Trophoblast cell (in vitro differentiated cells and primary cell): ENCODE results near the gene POU2AF1.

Experiments
- DNase-seq, 2 donors: peaks; one replicate each; pipeline ENCODE4 v3.0.0-alpha.2; 2016
- H2AFZ ChIP-seq: 2 replicates; pipeline ENCODE4 v1.6.1; 2013; ENCODE audit warnings: low read length, moderate library complexity, mild to moderate bottlenecking; ENCODE audit not compliant: insufficient read depth, poor library complexity
- H2AK5ac ChIP-seq: 2 replicates; pipeline ENCODE4 v1.6.1; 2013; ENCODE audit warnings: mild to moderate bottlenecking, low read length
- H2BK120ac ChIP-seq: 2 replicates; pipeline ENCODE4 v1.6.1; 2013; ENCODE audit warnings: low read length, mild to moderate bottlenecking, moderate library complexity; ENCODE audit not compliant: insufficient read depth, poor library complexity
- H2BK12ac ChIP-seq: 2 replicates; pipeline ENCODE4 v1.6.1; 2013; ENCODE audit warnings: mild to moderate bottlenecking, low read length, moderate library complexity
- H2BK5ac ChIP-seq: 2 replicates; pipeline ENCODE4 v1.6.1; 2013; ENCODE audit warnings: low read length, low read depth, moderate library complexity, mild to moderate bottlenecking; ENCODE audit not compliant: poor library complexity
- H3K14ac ChIP-seq: 2 replicates; pipeline ENCODE4 v1.6.1; 2013; ENCODE audit warnings: mild to moderate bottlenecking, low read length
- H3K18ac ChIP-seq: 2 replicates; pipeline ENCODE4 v1.6.1; 2013; ENCODE audit warnings: mild to moderate bottlenecking, low read length
- H3K23ac ChIP-seq: 2 replicates; pipeline ENCODE4 v1.6.1; 2013; ENCODE audit warnings: low read length
- H3K27ac ChIP-seq: 2 replicates; pipeline ENCODE4 v1.5.1; 2013; ENCODE audit warnings: low read depth, mild to moderate bottlenecking, inconsistent platforms, low read length, moderate library complexity
- H3K27me3 ChIP-seq: 2 replicates; pipeline ENCODE4 v1.6.1; 2013; ENCODE audit warnings: inconsistent platforms, mild to moderate bottlenecking, low read length, moderate library complexity; ENCODE audit not compliant: insufficient read depth
- H3K36me3 ChIP-seq, 2 experiments: 1 replicate in 1 of 2; 2 replicates in 1 of 2; pipeline ENCODE4 v1.6.1; 2013; ENCODE audit warnings: low read length in 2 of 2, mild to moderate bottlenecking in 2 of 2, moderate library complexity in 1 of 2; ENCODE audit not compliant: insufficient read depth in 2 of 2, control insufficient read depth in 1 of 2
- H3K4ac ChIP-seq: 2 replicates; pipeline ENCODE4 v1.6.1; 2013; ENCODE audit warnings: low read depth, mild to moderate bottlenecking, low read length, moderate library complexity
- H3K4me1 ChIP-seq, 2 experiments: 1 replicate in 1 of 2; 2 replicates in 1 of 2; pipeline ENCODE4 v1.6.1; 2013; ENCODE audit warnings: low read length in 2 of 2, mild to moderate bottlenecking in 2 of 2, moderate library complexity in 1 of 2; ENCODE audit not compliant: insufficient read depth in 2 of 2, control insufficient read depth in 1 of 2
- H3K4me2 ChIP-seq: 2 replicates; pipeline ENCODE4 v1.6.1; 2013; ENCODE audit warnings: inconsistent platforms, mild to moderate bottlenecking, low read length, moderate library complexity
- H3K4me3 ChIP-seq: 2 replicates; pipeline ENCODE4 v1.5.1; 2013; ENCODE audit warnings: mild to moderate bottlenecking, low read depth, low read length, inconsistent platforms
- H3K79me1 ChIP-seq: one replicate; pipeline ENCODE4 v1.6.1; 2013; ENCODE audit warnings: low read length
- H3K79me2 ChIP-seq: 2 replicates; pipeline ENCODE4 v1.6.1; 2013; ENCODE audit warnings: low read length, mild to moderate bottlenecking; ENCODE audit not compliant: control insufficient read depth, insufficient read depth, poor library complexity
- H3K9ac ChIP-seq: 2 replicates; pipeline ENCODE4 v1.6.1; 2013; ENCODE audit warnings: mild to moderate bottlenecking, low read length
- H3K9me3 ChIP-seq: 2 replicates; pipeline ENCODE4 v1.6.1; 2013; ENCODE audit warnings: low read depth, mild to moderate bottlenecking, control low read depth, inconsistent platforms, low read length; ENCODE audit not compliant: insufficient read depth
- H4K12ac ChIP-seq: 2 replicates; pipeline ENCODE4 v1.6.1; 2013; ENCODE audit warnings: low read depth, mild to moderate bottlenecking, low read length, moderate library complexity
- H4K8ac ChIP-seq: 2 replicates; pipeline ENCODE4 v1.6.1; 2013; ENCODE audit warnings: low read depth, mild to moderate bottlenecking, low read length, moderate library complexity
- H4K91ac ChIP-seq: one replicate; pipeline ENCODE4 v1.6.1; 2013; ENCODE audit warnings: low read depth, mild to moderate bottlenecking, low read length, moderate library complexity
- WGBS: extraction: QIAGEN DNeasy Blood & Tissue Kit; methylation state at CpG from one replicate; pipeline ENCODE4 v1.1.7; 2013; ENCODE audit warnings: missing lambda C conversion rate; ENCODE audit not compliant: insufficient read length, insufficient coverage; ENCODE audit errors: extremely low coverage; 5-methylcytosine and 5-hydroxymethylcytosine counted together

POU2AF1 gene

GRCh38 chr11:111354601-111354891 is 24.5 kb downstream of the POU2AF1 start:
- Histone ChIP-seq H3K79me1 (no peaks in the 10 kb centered on the region), H3K27me3 (no peaks in the 10 kb centered on the region), H3K27ac (no peak overlapping the region), H3K4ac (no peak overlapping the region), H4K12ac (no peak overlapping the region), H3K4me3 (no peak overlapping the region), H2BK120ac (no peak overlapping the region), H3K4me1 (peaks cover 0 to 12% of the 10 kb centered on the region in 2 experiments), H3K79me2 (no peaks in the 10 kb centered on the region), H3K23ac (no peak overlapping the region), H3K36me3 (no peaks in the 10 kb centered on the region), H2BK5ac (no peak overlapping the region), H3K9me3 (no peaks in the 10 kb centered on the region), H2BK12ac (no peak overlapping the region), H2AFZ (no peak overlapping the region), H3K9ac (no peak overlapping the region), H2AK5ac (no peak overlapping the region), H3K14ac (no peak overlapping the region), H4K8ac (no peak overlapping the region), H4K91ac (no peak overlapping the region), H3K18ac (no peak overlapping the region), H3K4me2 (no peak overlapping the region)
- no CpG with 5 or more reads among the region's 2 CpGs for whole genome bisulfite sequencing
- no peak for DNase-seq

- Histone ChIP-seq H3K4me2 (no peak overlapping the region), H3K79me1 (no peaks in the 10 kb centered on the region), H3K27me3 (no peaks in the 10 kb centered on the region), H2BK12ac (no peak overlapping the region), H2BK5ac (no peak overlapping the region), H2AFZ (no peak overlapping the region), H2AK5ac (no peak overlapping the region), H3K9ac (no peak overlapping the region), H3K9me3 (no peaks in the 10 kb centered on the region), H3K27ac (no peak overlapping the region), H4K91ac (no peak overlapping the region), H3K14ac (no peak overlapping the region), H3K23ac (no peak overlapping the region), H3K4me1 (peaks cover 0 to 12% of the 10 kb centered on the region in 2 experiments), H3K18ac (no peak overlapping the region), H3K4ac (no peak overlapping the region), H3K79me2 (no peaks in the 10 kb centered on the region), H4K12ac (no peak overlapping the region), H2BK120ac (no peak overlapping the region), H3K36me3 (no peaks in the 10 kb centered on the region), H4K8ac (no peak overlapping the region), H3K4me3 (no peak overlapping the region)
- DNase-seq = no peak
- 100% methylated on average over 1 of the region's 16 CpGs for WGBS
These were observed 25.1 kb downstream of the POU2AF1 start for GRCh38 chr11:111353776-111354600.

DNA sequence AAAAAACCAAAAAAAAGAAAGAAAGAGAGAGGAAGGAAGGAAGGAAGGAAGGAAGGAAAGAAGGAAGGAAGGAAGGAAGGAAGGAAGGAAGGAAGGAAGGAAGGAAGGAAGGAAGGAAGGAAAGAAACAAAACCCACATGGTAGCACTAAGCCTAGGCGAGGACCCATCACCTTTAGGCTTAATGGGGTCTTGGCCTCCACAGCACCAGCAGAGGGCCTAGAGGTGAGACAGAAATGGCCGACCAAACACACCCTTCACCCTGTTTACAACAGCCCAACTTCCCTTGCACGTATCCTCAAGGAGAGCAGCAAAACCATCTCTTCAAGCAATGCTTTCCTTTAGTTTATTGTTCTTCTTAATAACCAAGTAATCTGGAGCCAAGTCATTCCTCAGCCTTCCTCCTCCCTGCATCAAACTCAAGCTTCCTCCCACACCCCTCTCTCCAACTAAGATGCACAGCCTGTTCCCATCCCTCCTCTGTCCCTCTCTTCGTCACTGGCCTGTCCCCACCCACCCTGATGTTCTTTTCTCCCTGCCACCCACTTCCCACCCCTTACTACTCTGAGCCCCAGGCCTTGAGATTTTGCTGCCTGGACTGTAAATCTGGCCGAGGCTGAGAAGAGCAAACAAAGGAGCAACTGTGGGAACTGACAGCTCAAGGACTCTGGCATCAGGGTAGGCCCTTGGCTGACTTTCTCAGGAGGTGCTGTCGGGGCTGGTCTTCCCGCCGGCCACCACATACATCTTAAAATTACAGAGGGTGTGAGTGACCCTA is 26.0 kb downstream of the POU2AF1 start:
- H3K18ac ChIP-seq = no peak overlapping the region
- H3K79me2 ChIP-seq = no peaks in the 10 kb centered on the region
- H2BK5ac ChIP-seq = no peak overlapping the region
- no peak overlapping the region for H3K14ac ChIP-seq
- H3K23ac ChIP-seq = no peak overlapping the region
- no peak overlapping the region for H4K8ac ChIP-seq
- H2AK5ac ChIP-seq = no peak overlapping the region
- no CpG with 5 or more reads among the region's 8 CpGs for WGBS
- no peak overlapping the region for H2BK120ac ChIP-seq
- no peak overlapping the region for H3K4me2 ChIP-seq
- no peak overlapping the region for H3K9ac ChIP-seq
- H4K91ac ChIP-seq = no peak overlapping the region
- H3K9me3 ChIP-seq = no peaks in the 10 kb centered on the region
- peak overlapping the region; percentile 26 for H3K4me3 ChIP-seq
- no peaks in the 10 kb centered on the region for H3K36me3 ChIP-seq
- H3K27ac ChIP-seq = no peak overlapping the region
- H2AFZ ChIP-seq = no peak overlapping the region
- no peak for DNase-seq
- no peak overlapping the region for H2BK12ac ChIP-seq
- no peak overlapping the region for H4K12ac ChIP-seq
- H3K4ac ChIP-seq = no peak overlapping the region
- no peaks in the 10 kb centered on the region for H3K27me3 ChIP-seq
- H3K4me1 ChIP-seq = peaks cover 0 to 12% of the 10 kb centered on the region in 2 experiments
- H3K79me1 ChIP-seq = no peaks in the 10 kb centered on the region

DNA sequence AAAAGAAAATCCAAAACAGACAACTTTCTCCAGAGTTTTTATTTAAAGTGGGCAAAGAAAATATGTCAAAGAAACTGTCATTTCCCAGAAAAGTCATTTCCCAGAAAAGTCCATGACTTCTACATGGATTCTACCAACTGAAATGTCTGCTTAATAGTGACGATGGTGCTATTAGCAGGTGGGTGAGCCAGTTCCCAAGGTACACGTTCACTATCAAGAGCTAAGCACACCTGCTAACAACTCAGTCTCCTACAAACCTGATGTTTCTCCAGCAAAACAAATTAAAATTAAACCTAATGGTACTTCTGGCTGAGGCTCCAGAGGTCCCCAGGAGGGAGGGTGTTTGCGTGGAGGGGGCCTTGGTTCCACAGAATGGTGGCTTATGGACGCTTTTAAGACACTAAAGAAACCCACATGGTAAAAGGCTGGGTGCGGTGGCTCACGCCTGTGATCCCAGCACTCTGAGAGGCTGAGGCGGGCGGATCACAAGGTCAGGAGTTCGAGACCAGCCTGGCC is 26.8 kb downstream of the POU2AF1 start:
- WGBS = no CpG with 5 or more reads among the region's 9 CpGs
- DNase-seq = no peak
- H3K9ac ChIP-seq = no peak overlapping the region

More for the DNA sequence above, 26.8 kb downstream of the POU2AF1 start:
- Histone ChIP-seq H4K91ac (no peak overlapping the region), H3K79me1 (no peaks in the 10 kb centered on the region), H3K14ac (no peak overlapping the region), H3K9me3 (no peaks in the 10 kb centered on the region), H3K36me3 (no peaks in the 10 kb centered on the region), H3K23ac (no peak overlapping the region), H4K12ac (no peak overlapping the region), H2BK120ac (no peak overlapping the region), H3K18ac (no peak overlapping the region), H2AFZ (no peak overlapping the region), H3K4me2 (no peak overlapping the region), H4K8ac (no peak overlapping the region), H2BK12ac (no peak overlapping the region), H2AK5ac (no peak overlapping the region), H3K79me2 (no peaks in the 10 kb centered on the region), H2BK5ac (no peak overlapping the region), H3K4me1 (peaks cover 0 to 5% of the 10 kb centered on the region in 2 experiments), H3K4me3 (no peak overlapping the region), H3K27me3 (no peaks in the 10 kb centered on the region), H3K4ac (no peak overlapping the region), H3K27ac (no peak overlapping the region)
